ENCODE measurements around the gene PYGM.

GRCh38 chr11:64752175-64752970 is 7.4 kb downstream of the PYGM start:
- no peak for TF ChIP-seq CTCF (IDR thresholded peaks at IDR 0.05)
- no peak for TF ChIP-seq POLR2AphosphoS5 (IDR thresholded peaks at IDR 0.05)
